ENCODE measurements around the gene ARHGAP22.

DNA sequence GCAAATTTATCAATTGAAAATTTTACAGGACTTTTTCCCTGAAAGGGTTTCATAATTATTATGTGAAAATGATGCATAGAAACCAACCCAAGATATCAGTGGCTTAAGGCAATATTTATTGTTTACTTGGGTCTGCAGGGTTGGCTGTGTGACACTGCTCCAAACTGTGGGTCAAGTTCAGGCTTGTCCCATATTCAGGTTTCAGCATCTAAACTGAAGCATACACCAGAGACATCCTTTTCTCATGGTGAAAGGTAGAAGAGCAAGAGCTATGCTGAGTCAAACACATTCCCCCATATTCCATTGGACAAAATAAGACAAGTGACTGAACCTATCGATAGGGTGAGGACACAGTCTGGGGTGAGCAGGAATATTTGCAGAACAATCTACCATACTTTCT lies 187.5 kb downstream of the ARHGAP22 start:
- no peak for TF ChIP-seq CTCF (IDR thresholded peaks at IDR 0.05; ENCODE audit: insufficient read depth, low read length)
- TF ChIP-seq SPI1 (IDR thresholded peaks at IDR 0.05; ENCODE audit: borderline replicate concordance, low read depth) = no peak
- TF ChIP-seq, protein P1, sequence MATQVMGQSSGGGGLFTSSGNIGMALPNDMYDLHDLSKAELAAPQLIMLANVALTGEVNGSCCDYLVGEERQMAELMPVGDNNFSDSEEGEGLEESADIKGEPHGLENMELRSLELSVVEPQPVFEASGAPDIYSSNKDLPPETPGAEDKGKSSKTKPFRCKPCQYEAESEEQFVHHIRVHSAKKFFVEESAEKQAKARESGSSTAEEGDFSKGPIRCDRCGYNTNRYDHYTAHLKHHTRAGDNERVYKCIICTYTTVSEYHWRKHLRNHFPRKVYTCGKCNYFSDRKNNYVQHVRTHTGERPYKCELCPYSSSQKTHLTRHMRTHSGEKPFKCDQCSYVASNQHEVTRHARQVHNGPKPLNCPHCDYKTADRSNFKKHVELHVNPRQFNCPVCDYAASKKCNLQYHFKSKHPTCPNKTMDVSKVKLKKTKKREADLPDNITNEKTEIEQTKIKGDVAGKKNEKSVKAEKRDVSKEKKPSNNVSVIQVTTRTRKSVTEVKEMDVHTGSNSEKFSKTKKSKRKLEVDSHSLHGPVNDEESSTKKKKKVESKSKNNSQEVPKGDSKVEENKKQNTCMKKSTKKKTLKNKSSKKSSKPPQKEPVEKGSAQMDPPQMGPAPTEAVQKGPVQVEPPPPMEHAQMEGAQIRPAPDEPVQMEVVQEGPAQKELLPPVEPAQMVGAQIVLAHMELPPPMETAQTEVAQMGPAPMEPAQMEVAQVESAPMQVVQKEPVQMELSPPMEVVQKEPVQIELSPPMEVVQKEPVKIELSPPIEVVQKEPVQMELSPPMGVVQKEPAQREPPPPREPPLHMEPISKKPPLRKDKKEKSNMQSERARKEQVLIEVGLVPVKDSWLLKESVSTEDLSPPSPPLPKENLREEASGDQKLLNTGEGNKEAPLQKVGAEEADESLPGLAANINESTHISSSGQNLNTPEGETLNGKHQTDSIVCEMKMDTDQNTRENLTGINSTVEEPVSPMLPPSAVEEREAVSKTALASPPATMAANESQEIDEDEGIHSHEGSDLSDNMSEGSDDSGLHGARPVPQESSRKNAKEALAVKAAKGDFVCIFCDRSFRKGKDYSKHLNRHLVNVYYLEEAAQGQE (IDR thresholded peaks at IDR 0.05; ENCODE audit: insufficient replicate concordance, low read depth) = no peak
- TF ChIP-seq POLR2AphosphoS5 (IDR thresholded peaks at IDR 0.05; ENCODE audit: low read depth) = no peak
